HG03432 (cell line): Measurements from ENCODE around the gene PSMA2.
A peak's percentile ranks its signal among the peaks of the same experiment; 100 is the strongest.

ENCODE experiments used
- ATAC-seq: cut with Tn5 transposase; IDR thresholded peaks from one replicate; pipeline ENCODE4 v1.9.1; 2021; ENCODE audit warnings: mild to moderate bottlenecking, moderate library complexity; ENCODE audit not compliant: unreplicated experiment

PSMA2 gene

DNA sequence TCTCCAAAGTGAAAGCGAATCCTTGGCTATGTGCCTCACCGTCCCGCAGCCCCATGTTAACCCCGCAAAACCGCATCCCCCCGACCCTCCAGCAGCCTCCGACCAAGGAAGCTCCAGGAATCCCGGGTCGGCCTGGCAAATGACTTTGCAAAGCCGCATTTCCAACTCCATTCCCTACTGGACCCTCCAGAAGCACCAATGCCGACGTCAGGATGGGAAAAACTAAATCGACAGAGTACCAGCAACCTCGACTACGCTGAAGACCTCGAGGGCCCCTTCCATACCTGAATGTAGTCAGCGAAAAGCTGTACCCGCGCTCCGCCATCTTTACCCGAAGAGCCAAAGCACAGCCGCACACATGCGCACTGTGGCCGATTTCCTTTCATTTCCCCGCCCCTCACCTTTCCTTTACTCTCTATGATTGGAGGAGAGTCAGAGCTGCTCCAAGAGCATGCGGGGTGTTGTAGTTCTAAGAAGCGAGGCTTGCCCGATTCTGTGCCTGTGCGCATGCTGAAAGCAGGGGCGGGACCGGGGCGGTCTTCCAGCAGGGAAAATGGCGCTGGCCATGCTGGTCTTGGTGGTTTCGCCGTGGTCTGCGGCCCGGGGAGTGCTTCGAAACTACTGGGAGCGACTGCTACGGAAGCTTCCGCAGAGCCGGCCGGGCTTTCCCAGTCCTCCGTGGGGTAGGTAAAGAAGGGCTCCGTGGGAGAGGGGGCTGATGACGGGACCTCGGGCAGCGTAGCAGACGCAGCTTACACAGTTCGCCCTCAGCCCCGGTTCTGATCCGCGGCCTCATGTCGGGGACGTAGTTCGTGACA lies at the start of gene PSMA2, which contains the start of gene MRPL32:
Gene PSMA2, minus strand, starts transcription at position 341 of the 818 bp plus-strand sequence. Its CDS starts 16 bp downstream, at position 325.
Gene MRPL32, plus strand, starts transcription at position 543 of the 818 bp plus-strand sequence. Its CDS starts 11 bp downstream, at position 554.
- peak; percentile 99 for ATAC-seq

GRCh38 chr7:42981601-42982000 lies 49.6 kb upstream of the PSMA2 start:
- ATAC-seq, result no peak

DNA sequence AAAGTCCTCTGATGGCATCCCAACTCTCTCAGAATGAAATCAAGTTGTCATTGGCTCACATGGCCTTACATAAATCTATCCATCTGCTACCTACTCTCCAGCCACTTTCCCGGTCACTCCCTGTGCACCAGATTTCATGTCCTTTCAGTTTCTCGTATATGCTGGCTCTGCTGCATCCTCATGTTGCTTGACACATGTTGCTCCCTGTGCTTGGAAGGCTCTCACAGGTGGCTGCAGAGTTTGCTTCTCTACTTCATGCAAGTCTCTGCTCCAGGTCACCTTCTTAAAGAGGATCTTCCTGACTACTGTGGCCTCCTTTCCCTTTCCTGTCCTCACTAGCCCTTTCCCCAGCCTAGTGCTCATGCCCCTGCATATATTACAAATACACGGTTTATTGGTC lies 48.5 kb upstream of the PSMA2 start:
- no peak for ATAC-seq

DNA sequence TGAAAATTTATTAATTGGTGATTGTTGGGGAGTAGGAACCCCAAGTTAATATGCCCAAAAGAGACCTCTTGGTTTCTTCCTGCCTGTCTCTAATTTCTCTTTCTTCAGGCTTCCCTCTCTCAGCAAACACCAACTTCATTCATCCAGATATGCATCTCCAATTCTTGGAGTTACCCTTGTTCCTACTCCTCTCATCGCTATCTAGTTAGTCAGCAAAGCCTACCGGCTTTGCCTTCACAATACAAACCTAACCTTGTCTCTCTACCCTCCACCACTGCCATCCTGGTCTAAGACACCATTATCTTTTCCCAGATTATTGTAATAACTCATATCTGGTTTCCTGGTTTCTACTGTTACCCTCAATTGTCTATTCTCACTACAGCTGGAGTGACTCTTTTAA lies 48.1 kb upstream of the PSMA2 start:
- ATAC-seq, result no peak

DNA sequence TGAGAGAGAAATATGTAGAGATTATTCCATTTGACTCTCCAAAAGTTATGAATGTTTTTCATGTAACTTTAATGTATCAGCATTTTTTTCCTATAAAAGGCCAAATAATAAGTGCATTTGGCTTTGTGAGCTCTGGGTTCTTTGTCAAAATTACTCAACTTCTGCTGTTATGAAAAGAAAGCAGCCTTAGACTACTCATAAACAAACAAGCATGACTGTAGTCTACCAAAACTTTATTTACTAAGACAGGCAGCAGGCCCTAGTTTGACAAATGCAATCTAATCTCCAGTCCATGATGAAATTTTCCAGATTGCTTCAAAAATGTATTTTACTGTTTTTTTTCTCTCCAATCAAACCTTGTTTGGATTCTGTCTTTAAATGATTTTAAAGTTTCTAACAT lies 46.5 kb upstream of the PSMA2 start:
- ATAC-seq, result no peak

DNA sequence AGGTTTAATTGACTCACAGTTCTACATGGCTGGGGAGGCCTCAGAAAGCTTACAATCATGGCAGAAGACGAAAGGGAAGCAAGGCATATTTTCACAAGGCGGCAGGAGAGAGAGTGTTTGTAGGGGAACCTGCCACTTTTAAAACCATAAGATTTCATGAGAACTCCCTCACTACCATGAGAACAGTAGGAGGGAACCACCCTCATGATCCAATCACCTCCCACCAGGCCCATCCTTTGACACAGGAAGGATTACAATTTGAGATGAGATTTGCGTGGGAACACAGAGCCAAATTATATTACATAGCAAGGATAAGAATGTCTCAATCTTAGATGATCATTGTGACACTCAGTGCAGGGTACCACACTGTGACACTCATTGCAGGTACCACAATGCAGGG lies 44.4 kb upstream of the PSMA2 start:
- ATAC-seq, result no peak

- ATAC-seq, result no peak
These were observed 40.9 kb upstream of the PSMA2 start for GRCh38 chr7:42972699-42973500.

DNA sequence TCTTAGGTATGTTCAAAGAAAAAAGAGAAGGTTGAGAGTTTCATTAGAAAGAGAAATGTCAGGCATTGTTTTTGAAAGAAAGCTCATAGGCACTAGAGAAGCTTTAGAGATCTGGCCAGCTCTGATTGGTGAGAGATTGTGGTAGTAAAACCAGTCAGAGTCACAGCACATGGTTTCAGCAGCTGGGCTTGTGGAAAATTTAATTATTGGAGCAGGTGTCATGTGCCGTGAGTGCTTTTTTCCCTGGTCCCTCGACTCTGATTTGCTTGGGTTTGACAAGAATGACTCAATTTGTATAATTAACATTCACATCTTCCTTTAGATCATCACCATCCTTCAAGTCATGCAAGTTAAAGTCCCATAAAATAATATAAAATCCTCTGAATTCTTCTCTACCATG lies 35.4 kb upstream of the PSMA2 start:
- no peak for ATAC-seq

- no peak for ATAC-seq
These were observed 33.2 kb upstream of the PSMA2 start for GRCh38 chr7:42964849-42965805.

DNA sequence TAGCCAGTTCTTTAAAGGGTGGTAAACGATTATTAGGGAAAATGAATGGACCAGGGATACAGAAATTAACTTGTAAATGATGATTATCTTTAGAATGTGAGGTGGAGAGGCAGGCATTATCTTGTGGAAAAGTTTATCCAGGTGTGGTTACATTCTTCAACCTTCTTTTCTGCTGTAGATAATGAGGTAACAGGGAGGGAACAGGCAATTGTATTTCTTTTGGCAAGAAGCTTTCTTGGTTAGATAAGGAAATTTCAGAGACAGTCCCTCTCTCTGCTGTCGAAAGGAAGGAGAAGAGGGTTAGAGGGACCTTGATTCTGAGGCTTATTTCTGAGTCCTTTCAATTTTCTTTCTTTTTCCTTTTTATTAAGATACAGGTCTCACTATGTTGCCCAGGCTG lies 32.3 kb upstream of the PSMA2 start:
- no peak for ATAC-seq

DNA sequence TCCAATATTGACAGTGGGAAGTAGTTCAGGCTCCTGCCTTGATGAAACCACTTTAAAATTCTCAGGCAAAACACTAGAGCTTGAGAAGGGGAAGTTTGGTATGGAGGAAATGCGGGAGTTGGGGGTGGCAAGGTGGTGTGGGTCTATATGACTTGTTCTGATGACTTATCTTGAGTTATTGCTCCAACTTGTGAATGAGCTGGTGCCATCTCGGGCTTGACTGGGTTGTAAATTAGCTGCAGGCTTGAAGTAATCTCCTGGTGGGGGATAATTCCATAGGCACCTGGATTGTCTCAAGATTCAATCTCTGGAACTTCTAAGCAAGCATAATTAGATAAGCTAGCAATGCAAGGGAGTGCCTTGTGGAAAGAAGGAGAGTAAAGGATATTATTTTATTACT lies 29.2 kb upstream of the PSMA2 start:
- ATAC-seq, result no peak

- ATAC-seq, result peak; percentile 68
These were observed 28.8 kb upstream of the PSMA2 start for GRCh38 chr7:42960762-42961161.

DNA sequence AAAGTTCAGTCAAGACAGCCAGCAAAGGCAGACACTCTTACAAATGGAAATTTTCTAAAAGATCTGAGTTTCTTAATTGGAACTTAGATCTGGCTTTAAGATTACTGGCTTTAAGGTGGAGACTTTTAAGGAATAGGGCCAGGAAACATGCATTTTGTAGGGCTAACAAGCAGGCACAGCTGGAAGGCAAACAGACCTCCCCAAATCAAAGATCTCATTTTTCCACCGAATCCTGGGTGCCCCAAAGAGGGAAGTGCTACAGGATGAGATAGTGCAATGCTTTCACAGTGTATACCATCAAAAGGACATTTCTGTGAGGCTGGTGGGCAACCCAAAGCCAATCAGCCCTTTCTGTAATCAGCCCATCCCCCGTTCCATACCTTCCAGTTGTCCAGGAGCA lies 27.6 kb upstream of the PSMA2 start:
- ATAC-seq, result no peak

GRCh38 chr7:42956062-42956461 lies 24.1 kb upstream of the PSMA2 start:
- no peak for ATAC-seq

DNA sequence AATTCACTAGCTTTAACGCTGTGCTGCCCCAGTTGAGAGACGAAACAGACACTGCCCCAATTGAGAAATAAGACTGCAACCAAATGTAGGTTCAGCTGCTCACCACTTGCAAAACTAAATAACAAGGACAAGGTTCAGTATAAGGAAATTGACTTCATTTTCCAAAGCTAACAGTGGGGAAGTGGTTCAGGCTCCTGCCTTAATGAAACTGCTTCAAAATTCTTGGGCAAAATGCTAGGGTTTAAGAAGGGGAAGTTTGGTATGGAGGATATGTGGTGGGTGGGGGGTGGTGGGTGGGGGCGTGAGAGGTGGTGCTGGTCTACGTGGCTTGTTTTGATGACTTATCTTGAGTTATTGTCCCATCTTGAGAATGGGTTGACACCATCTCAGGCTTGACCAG lies 22.0 kb upstream of the PSMA2 start:
- no peak for ATAC-seq

DNA sequence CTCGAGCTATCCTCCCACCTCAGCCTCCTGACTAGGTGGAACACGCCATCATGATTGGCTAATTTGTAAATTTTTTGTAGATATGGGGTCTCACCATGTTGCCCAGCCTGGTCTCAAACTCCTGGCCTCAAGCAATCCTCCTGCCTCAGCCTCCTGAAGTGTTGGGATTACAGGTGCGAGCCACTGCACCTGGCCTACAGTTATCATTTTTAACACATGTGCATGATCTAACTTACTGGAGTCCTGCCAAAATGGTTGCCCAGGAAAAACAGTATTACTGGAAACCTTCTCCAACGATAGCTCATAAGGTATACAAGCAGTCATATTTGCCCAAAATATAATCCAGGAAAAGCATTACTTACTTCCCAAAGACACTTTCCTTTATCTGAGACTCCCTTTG lies 20.4 kb upstream of the PSMA2 start:
- no peak for ATAC-seq

GRCh38 chr7:42950417-42950816 lies 18.4 kb upstream of the PSMA2 start:
- ATAC-seq, result no peak

- no peak for ATAC-seq
These were observed 15.5 kb upstream of the PSMA2 start for GRCh38 chr7:42947521-42947920.

GRCh38 chr7:42946627-42946950 lies 14.6 kb upstream of the PSMA2 start:
- no peak for ATAC-seq

DNA sequence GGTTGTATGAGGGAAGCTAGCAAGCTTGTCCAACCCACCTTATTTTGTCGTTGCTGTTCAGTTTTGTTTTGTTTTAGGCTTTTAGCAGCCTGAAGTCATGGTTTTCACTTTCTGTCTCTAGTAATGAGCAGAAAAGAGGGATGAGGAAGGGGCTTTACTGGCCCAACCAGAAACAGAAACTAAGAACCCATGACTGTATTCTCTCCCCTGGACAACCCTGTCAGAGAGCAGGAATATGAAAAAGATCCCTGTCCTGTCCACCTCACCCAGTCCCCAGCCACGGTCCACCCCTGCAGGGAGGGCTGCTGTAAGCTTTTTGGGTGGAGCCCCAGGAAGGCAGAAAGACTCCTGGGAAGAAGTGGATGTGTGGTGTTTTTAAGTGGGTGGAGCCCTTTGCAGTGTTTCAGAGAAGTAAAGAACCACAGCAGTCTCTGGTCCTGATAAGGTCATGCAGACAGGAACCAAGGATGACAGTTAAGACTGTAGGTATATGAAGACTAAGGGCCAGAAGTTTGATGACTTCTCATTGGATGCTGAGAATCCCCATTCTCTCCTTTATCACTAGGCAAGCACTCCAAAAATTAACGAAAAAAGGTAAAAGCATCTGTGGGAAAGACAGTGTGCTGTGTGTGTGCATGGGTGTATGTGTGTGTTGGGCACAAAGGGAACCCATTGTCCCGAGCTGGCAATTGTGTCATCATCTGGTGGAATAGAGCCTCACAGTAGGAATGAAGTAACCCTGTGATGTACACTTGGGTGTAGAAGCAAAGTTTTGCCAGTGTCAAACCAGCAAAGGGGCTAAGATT lies 14.1 kb upstream of the PSMA2 start:
- ATAC-seq, result peak; percentile 71
